Adipocyte (in vitro differentiated cells): Measurements from ENCODE around the gene SH3BP2.

ENCODE experiments used
- DNase-seq: peaks from one replicate; pipeline ENCODE4 v3.0.0-alpha.2; 2015; ENCODE audit warnings: low read depth
- H3K27me3 ChIP-seq: replicated peaks from 2 replicates; pipeline ENCODE4 v1.7.0; 2013; ENCODE audit warnings: mild to moderate bottlenecking, low read length, moderate library complexity; ENCODE audit not compliant: control insufficient read depth, insufficient read depth
- H3K36me3 ChIP-seq: 2 replicates; pipeline ENCODE4 v1.7.0; 2013; ENCODE audit warnings: low read length, mild to moderate bottlenecking, moderate library complexity; ENCODE audit not compliant: control insufficient read depth, insufficient read depth, severe bottlenecking
- H3K4me1 ChIP-seq: 2 replicates; pipeline ENCODE4 v1.7.0; 2013; ENCODE audit warnings: mild to moderate bottlenecking, low read length, moderate library complexity; ENCODE audit not compliant: control insufficient read depth, insufficient read depth
- H3K4me3 ChIP-seq: 2 replicates; pipeline ENCODE4 v1.7.0; 2013; ENCODE audit warnings: mild to moderate bottlenecking, low read length, moderate library complexity
- H3K9ac ChIP-seq: 2 replicates; pipeline ENCODE4 v1.7.0; 2013; ENCODE audit warnings: mild to moderate bottlenecking, low read length, moderate library complexity
- H3K9me3 ChIP-seq: 2 replicates; pipeline ENCODE4 v1.7.0; 2013; ENCODE audit warnings: mild to moderate bottlenecking, low read length, moderate library complexity; ENCODE audit not compliant: control insufficient read depth

Gene SH3BP2

DNA sequence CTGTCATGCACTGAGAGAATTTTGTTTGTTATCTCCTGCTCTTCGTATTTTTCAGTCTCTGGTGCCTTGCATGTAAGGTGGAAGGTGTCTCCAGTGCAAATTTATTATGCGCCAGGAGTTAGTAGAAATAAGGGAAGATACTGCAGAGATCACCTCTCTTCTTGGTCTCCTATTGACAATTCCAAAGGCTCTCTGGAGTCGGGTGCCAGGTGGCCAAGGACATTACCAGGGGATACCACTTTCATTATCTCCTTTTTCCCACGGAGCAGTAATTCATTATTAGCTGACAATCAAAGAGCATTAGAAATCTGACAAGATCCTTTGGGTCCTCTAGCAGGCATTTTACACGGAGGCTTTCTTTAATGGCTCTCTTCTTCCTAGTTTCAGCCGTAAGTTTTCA lies 76.8 kb downstream of the SH3BP2 start:
- Histone ChIP-seq H3K4me1 (peaks cover 74% of the 10 kb centered on the region), H3K36me3 (no peaks in the 10 kb centered on the region), H3K4me3 (no peak overlapping the region), H3K9ac (no peak overlapping the region), H3K9me3 (no peaks in the 10 kb centered on the region), H3K27me3 (no peaks in the 10 kb centered on the region)
- DNase-seq = no peak

DNA sequence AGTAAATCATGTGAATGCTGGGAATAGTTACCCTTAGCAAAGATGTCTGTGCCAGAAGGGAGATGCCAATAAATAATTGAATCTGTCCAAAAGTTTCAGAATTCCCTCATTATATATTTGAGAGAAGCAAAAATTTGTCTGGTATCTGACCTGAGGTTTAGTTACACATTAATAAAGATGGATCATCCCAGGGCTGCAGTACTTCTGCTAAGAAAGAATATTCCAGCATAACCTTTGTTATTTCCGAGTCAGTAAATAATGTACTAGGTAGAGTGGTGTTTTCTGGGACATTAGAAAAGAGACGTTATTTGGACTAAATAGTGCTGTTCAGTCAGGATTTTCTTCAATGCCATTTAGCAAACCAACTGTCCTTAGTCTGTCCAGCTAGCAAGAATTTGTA lies 77.2 kb downstream of the SH3BP2 start:
- H3K4me1 ChIP-seq = peaks cover 76% of the 10 kb centered on the region

DNA sequence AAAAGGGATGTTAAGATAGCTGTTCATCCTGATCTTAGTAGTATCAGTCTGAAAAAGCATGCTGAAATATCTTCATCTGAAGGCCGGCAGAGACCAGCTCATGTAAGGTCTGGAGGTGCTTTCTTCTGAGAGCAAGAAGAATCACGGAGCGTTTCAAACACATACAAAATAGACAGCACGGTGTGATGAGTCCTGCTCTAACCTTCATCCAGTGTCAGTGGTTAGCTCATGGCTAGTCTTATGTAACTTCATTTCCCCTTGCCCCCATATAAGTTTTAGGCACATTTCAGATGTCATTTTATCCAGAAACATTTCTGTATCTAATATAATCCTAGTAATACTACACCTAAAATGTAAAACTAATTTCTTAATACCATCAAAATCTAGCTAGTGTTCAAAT lies 78.6 kb downstream of the SH3BP2 start:
- H3K27me3 ChIP-seq = no peaks in the 10 kb centered on the region
- H3K9me3 ChIP-seq = no peaks in the 10 kb centered on the region
- no peak for DNase-seq
- H3K9ac ChIP-seq = no peak overlapping the region
- peaks cover 65% of the 10 kb centered on the region for H3K4me1 ChIP-seq
- H3K36me3 ChIP-seq = peaks cover 6% of the 10 kb centered on the region
- H3K4me3 ChIP-seq = no peak overlapping the region

More for the DNA sequence above, 77.2 kb downstream of the SH3BP2 start:
- no peak for DNase-seq
- Histone ChIP-seq H3K9ac (peak overlapping the region; percentile 9), H3K27me3 (no peaks in the 10 kb centered on the region), H3K9me3 (no peaks in the 10 kb centered on the region), H3K4me3 (no peak overlapping the region), H3K36me3 (no peaks in the 10 kb centered on the region)

DNA sequence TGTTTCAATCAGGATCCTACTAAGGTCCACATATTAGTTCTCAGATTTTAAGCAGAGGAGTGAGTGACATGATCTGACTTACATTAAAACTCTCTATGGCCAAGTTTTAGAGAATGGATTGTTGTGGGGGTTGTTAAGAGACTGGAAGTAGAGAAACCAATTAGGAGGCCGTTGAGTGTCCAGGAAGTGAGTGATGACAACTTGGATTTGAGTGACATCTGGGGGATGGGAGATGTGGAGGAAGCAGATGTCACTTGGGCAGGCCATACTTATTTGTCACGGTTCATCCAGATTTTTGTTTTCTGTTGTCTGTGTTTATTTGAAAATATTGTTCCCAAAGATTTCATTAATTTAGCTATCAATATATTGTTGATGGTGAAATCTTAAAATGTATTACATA lies 79.0 kb downstream of the SH3BP2 start:
- DNase-seq = no peak
- H3K9ac ChIP-seq = no peak overlapping the region
- no peaks in the 10 kb centered on the region for H3K9me3 ChIP-seq
- peaks cover 62% of the 10 kb centered on the region for H3K4me1 ChIP-seq
- H3K36me3 ChIP-seq = peaks cover 7% of the 10 kb centered on the region
- no peak overlapping the region for H3K4me3 ChIP-seq
- H3K27me3 ChIP-seq = no peaks in the 10 kb centered on the region

DNA sequence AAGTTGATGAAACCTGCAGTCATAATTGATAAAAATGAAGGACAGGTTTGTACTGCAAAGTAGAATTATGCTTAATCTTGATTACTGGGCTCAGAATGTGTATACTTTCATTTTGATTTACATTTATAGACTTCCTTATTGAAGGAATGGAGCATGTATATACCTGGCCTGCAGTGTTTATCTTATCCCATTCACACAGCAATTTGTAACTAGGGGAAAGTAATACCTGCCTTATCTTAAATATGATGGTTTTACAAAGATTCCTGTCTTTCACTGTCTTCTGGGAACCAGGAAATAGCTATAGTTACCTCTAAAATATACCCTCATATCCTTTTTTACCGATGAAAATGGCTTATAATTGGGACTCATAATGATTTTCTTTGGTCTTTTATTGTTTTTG lies 80.4 kb downstream of the SH3BP2 start:
- peaks cover 13% of the 10 kb centered on the region for H3K36me3 ChIP-seq
- no peak overlapping the region for H3K9ac ChIP-seq
- H3K27me3 ChIP-seq = no peaks in the 10 kb centered on the region
- H3K4me1 ChIP-seq = peaks cover 51% of the 10 kb centered on the region
- no peak overlapping the region for H3K4me3 ChIP-seq
- no peaks in the 10 kb centered on the region for H3K9me3 ChIP-seq
- DNase-seq = no peak

DNA sequence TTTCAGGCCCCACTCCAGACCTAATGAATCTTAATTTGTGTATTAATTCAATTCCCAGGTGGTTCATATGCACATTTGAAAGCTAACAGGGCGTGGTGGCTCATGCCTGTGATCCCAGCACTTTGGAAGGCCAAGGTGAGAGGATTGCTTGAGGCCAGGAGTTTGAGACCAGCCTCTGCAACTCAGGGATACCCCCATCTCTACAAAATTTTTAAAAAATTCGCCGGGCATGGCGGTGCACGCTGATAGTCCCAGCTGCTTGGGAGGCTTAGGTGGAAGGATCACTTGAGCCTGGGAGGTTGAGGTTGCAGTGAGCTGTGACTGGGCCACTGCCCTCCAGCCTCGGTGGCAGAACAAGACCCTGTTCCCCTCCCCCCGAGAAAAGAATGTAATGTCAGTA lies 82.0 kb downstream of the SH3BP2 start:
- H3K4me1 ChIP-seq = peaks cover 37% of the 10 kb centered on the region

DNA sequence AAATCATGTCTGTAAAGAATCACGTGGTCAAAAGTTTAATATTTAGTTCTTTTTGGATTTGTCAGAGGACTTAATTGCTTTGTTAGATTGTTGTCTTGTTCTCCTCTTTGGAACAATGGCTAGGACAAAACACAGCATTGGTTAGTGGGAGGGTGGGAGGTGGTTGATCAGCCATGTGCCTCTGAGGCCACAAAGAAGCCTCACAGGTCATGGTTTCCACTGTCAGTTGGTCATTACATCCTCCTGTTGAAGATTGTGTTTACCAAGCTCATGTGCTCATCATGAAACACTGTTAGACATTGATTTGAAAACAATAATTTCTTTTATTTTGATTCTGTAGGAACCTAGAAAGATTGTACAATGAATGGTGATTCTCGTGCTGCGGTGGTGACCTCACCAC lies 82.7 kb downstream of the SH3BP2 start:
- Histone ChIP-seq H3K4me1 (peaks cover 30% of the 10 kb centered on the region), H3K9ac (no peak overlapping the region), H3K4me3 (no peak overlapping the region), H3K36me3 (peaks cover 29% of the 10 kb centered on the region), H3K9me3 (no peaks in the 10 kb centered on the region), H3K27me3 (no peaks in the 10 kb centered on the region)
- no peak for DNase-seq

More for the DNA sequence above, 82.0 kb downstream of the SH3BP2 start:
- Histone ChIP-seq H3K36me3 (peaks cover 25% of the 10 kb centered on the region), H3K9me3 (no peaks in the 10 kb centered on the region), H3K9ac (no peak overlapping the region), H3K27me3 (no peaks in the 10 kb centered on the region), H3K4me3 (no peak overlapping the region)
- no peak for DNase-seq

DNA sequence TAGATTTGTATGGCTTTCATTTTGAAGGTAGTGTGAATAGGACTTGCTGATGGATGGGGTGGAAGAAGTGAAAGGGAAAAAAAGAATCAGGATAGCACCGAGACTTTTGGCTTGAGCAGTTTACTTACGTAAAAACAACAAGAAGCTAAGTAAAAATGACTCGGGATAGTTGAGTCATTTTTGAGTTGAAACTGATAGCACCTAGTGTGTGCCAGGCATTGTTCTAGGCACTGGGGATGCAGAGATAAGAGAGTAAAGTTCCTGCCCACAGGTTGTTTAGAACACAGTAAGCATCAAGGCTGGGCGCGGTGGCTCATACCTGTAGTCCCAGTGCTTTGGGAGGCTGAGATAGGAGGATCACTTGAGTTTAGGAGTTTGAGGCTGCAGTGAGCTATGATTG lies 85.5 kb downstream of the SH3BP2 start:
- H3K9ac ChIP-seq = no peak overlapping the region
- no peaks in the 10 kb centered on the region for H3K9me3 ChIP-seq
- no peaks in the 10 kb centered on the region for H3K27me3 ChIP-seq
- H3K4me3 ChIP-seq = no peak overlapping the region
- H3K36me3 ChIP-seq = peaks cover 51% of the 10 kb centered on the region
- DNase-seq = no peak
- H3K4me1 ChIP-seq = peaks cover 25% of the 10 kb centered on the region

DNA sequence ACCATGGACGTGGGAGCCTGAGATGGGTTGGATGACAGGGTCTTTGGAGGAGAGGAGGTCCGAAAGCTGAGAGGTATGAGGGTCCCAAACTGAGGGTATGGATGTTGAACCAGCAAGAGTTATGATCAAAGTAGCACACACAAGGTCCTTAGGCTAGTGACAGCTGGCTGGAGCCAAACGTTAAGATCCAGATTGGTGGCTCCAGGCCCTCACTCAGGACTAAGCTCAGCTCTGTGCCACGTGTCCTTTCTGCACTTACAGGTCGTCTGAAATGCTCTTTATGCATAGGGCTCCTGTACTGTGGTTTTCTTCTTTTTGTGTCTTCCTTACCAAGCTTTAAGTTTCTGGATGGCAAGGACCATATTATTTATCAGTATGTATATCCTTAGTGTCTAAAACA lies 86.1 kb downstream of the SH3BP2 start:
- Histone ChIP-seq H3K27me3 (no peaks in the 10 kb centered on the region), H3K9ac (no peak overlapping the region), H3K9me3 (no peaks in the 10 kb centered on the region), H3K36me3 (peaks cover 55% of the 10 kb centered on the region), H3K4me3 (no peak overlapping the region), H3K4me1 (peaks cover 18% of the 10 kb centered on the region)
- DNase-seq = no peak

DNA sequence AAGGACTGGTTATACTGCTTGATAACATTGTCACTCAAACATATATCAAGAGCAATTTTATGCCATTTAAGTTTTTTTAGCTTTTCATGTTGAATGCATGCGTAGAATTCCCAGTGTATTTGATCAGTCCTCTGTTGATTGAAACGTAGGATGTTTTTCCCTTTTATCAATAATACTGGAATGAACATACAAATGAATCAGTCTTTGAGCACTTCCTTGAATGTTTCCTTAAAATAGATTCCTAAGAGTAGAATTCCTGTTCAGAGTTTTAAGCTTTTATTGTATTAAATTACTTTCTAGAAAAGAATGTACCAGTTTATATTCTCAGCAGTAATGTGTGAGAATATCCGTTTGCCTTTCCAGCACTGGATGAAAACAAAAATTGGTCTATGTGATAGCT lies 88.5 kb downstream of the SH3BP2 start:
- H3K4me1 ChIP-seq = peaks cover 5% of the 10 kb centered on the region
- H3K27me3 ChIP-seq = no peaks in the 10 kb centered on the region
- H3K9me3 ChIP-seq = no peaks in the 10 kb centered on the region
- no peak overlapping the region for H3K4me3 ChIP-seq
- peaks cover 71% of the 10 kb centered on the region for H3K36me3 ChIP-seq
- no peak for DNase-seq
- H3K9ac ChIP-seq = no peak overlapping the region

DNA sequence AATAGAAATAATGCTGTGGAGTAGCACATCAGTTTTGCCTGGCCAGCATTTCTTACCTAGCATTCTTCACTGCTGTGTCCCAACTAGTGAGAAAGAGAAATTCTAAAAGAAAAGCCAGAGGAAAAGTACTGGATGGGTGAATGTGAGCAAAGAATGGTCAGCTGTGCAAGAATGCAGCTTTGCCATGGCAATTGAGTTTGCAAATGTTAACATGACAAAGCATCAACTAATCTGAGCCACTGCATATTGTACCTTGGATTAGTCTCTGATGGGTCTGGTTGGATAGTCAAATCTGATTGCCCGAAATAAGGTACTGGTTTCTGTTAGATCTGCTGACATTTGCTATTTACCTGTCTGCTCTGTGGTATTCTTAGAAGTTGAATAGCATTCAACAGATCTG lies 89.5 kb downstream of the SH3BP2 start:
- H3K4me3 ChIP-seq = no peak overlapping the region
- peak; percentile 43 for DNase-seq
- no peaks in the 10 kb centered on the region for H3K27me3 ChIP-seq
- peaks cover 72% of the 10 kb centered on the region for H3K36me3 ChIP-seq
- H3K9me3 ChIP-seq = no peaks in the 10 kb centered on the region
- H3K4me1 ChIP-seq = peaks cover 5% of the 10 kb centered on the region
- H3K9ac ChIP-seq = no peak overlapping the region

DNA sequence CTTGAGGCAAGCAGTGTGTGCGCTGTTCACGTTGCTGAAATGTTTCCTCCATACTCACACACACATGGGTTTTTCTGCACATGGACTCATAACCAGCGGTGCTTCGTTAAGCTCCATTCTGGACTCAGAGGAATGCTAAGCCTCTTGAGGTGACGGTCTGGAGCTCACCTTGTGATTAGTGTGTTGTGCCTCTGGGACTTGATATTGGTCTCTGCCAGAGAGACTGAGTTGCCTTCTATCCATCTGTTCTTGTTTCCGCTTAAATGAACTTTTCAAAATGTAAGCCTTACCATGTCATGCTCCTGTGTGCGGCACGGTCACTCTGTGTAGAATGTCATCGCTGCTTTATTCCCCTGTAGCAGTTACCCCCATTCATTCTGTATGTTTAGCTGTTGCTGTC lies 93.3 kb downstream of the SH3BP2 start:
- Histone ChIP-seq H3K9ac (no peak overlapping the region), H3K4me1 (peaks cover 11% of the 10 kb centered on the region), H3K36me3 (peaks cover 55% of the 10 kb centered on the region), H3K27me3 (no peaks in the 10 kb centered on the region), H3K9me3 (no peaks in the 10 kb centered on the region), H3K4me3 (no peak overlapping the region)
- no peak for DNase-seq
